ENCODE results near the gene HKDC1. TPM values are rescaled to one million over a fixed set of nuclear protein-coding genes. Genes with fewer than 3 reads are reported as not detected.

The HKDC1 gene
- polyA plus RNA-seq, 1 of the 3 experiments (the other 2 are of a cell fraction), result 0.10 TPM

DNA sequence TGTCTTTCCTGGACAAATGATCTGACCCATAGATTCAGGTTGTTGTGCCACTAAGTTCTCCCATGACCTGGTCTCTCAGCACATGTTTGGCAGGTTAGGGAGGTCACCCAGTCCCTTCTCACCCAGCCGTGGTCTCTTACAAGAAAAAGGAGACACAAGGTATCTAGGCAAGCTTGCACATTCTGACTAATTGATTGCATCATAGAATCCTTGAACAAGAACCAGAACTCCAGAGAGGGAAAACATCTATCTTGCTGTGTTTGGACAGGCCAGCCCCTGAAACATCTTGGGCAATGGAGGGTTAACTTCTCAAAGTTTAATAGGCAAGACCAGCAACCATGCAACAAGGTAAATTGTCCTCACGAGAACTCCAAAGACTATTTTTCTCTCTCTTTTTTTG lies 49.6 kb downstream of the HKDC1 start (continued):
- TF ChIP-seq, protein P1, sequence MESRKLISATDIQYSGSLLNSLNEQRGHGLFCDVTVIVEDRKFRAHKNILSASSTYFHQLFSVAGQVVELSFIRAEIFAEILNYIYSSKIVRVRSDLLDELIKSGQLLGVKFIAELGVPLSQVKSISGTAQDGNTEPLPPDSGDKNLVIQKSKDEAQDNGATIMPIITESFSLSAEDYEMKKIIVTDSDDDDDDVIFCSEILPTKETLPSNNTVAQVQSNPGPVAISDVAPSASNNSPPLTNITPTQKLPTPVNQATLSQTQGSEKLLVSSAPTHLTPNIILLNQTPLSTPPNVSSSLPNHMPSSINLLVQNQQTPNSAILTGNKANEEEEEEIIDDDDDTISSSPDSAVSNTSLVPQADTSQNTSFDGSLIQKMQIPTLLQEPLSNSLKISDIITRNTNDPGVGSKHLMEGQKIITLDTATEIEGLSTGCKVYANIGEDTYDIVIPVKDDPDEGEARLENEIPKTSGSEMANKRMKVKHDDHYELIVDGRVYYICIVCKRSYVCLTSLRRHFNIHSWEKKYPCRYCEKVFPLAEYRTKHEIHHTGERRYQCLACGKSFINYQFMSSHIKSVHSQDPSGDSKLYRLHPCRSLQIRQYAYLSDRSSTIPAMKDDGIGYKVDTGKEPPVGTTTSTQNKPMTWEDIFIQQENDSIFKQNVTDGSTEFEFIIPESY (IDR thresholded peaks at IDR 0.05; ENCODE audit: borderline replicate concordance, low read depth), result no peak
- TF ChIP-seq JUND (IDR thresholded peaks at IDR 0.05) (no peak), GABPA (IDR thresholded peaks at IDR 0.05; ENCODE audit: low read depth) (no peak), RAD21 (IDR thresholded peaks at IDR 0.05; ENCODE audit: low read length) (no peak), GATA2 (CRISPR knock-in tag; IDR thresholded peaks at IDR 0.05) (no peak), YY1 (IDR thresholded peaks at IDR 0.05; ENCODE audit: low read depth) (no peak), NFIC (IDR thresholded peaks at IDR 0.05; ENCODE audit: borderline replicate concordance) (no peak), TAF1 (IDR thresholded peaks at IDR 0.05; ENCODE audit: borderline replicate concordance, low read depth, low read length) (no peak), MXI1 (IDR thresholded peaks at IDR 0.05; ENCODE audit: low read depth, low read length) (no peak)
- TF ChIP-seq, protein P2, sequence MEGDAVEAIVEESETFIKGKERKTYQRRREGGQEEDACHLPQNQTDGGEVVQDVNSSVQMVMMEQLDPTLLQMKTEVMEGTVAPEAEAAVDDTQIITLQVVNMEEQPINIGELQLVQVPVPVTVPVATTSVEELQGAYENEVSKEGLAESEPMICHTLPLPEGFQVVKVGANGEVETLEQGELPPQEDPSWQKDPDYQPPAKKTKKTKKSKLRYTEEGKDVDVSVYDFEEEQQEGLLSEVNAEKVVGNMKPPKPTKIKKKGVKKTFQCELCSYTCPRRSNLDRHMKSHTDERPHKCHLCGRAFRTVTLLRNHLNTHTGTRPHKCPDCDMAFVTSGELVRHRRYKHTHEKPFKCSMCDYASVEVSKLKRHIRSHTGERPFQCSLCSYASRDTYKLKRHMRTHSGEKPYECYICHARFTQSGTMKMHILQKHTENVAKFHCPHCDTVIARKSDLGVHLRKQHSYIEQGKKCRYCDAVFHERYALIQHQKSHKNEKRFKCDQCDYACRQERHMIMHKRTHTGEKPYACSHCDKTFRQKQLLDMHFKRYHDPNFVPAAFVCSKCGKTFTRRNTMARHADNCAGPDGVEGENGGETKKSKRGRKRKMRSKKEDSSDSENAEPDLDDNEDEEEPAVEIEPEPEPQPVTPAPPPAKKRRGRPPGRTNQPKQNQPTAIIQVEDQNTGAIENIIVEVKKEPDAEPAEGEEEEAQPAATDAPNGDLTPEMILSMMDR (IDR thresholded peaks at IDR 0.05), result no peak

DNA sequence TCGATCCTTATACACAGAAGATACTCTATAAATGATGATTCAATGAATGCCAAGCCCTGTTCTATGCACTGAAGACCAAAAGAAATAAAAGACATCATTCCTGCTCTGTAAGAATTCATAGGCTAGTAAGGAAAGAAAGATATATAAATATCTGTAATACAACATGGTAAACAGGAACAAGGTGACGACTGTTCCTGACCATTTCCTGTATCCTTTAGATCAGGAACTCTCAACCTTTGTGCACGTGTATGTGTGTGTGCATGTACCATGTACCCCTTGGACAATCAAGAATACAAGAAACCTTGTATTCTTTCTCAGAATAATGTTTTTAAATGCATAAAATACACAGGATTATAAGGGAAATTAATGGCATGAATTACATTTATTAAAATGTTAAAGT lies 50.9 kb downstream of the HKDC1 start:
- H3K9me2 ChIP-seq, result no peaks in the 10 kb centered on the region
- H3K4me2 ChIP-seq, result no peak overlapping the region
- POLR2A ChIA-PET, result no interaction called here
- no peak overlapping the region for H3K4me3 ChIP-seq (ENCODE audit: low read depth in 2 of 2, low read length in 1 of 2)
- no peaks in the 10 kb centered on the region for H3K36me3 ChIP-seq (replicated peaks in 1 of 2; ENCODE audit: control insufficient read depth in 1 of 2, insufficient read depth in 2 of 2, low read length in 1 of 2)
- no peak overlapping the region for H3K9ac ChIP-seq
- peaks cover 3% of the 10 kb centered on the region for H3F3A ChIP-seq (replicated peaks; ENCODE audit: insufficient read depth)
- no peaks in the 10 kb centered on the region; the same call in 1 of the 2 replicates for H3K27me3 ChIP-seq (ENCODE audit: insufficient read depth)
- no peaks in the 10 kb centered on the region for H3K4me1 ChIP-seq (ENCODE audit: control insufficient read depth in 1 of 2, insufficient read depth in 2 of 2, low read depth in 1 of 2, low read length in 1 of 2)
- 61% methylated on average over 3 of the region's 3 CpGs for WGBS (ENCODE audit: low lambda C conversion rate)
- no peaks in the 10 kb centered on the region for H3K79me2 ChIP-seq (ENCODE audit: insufficient read depth)
- no peaks in the 10 kb centered on the region for H3K9me3 ChIP-seq
- H2AFZ ChIP-seq (ENCODE audit: low read depth), result no peak overlapping the region
- DNase-seq, result no peak
- TF ChIP-seq, protein P3, sequence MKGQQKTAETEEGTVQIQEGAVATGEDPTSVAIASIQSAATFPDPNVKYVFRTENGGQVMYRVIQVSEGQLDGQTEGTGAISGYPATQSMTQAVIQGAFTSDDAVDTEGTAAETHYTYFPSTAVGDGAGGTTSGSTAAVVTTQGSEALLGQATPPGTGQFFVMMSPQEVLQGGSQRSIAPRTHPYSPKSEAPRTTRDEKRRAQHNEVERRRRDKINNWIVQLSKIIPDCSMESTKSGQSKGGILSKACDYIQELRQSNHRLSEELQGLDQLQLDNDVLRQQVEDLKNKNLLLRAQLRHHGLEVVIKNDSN (IDR thresholded peaks at IDR 0.05; ENCODE audit: borderline replicate concordance, low read depth), result no peak
- no peak for TF ChIP-seq RFX5 (IDR thresholded peaks at IDR 0.05; ENCODE audit: low read length)
- no peak for TF ChIP-seq RXRA (IDR thresholded peaks at IDR 0.05; ENCODE audit: borderline replicate concordance, low read depth)
- TF ChIP-seq, protein P4, sequence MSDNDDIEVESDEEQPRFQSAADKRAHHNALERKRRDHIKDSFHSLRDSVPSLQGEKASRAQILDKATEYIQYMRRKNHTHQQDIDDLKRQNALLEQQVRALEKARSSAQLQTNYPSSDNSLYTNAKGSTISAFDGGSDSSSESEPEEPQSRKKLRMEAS (IDR thresholded peaks at IDR 0.05; ENCODE audit: low read depth), result no peak
- TF ChIP-seq FOXJ3 (CRISPR knock-in tag; IDR thresholded peaks at IDR 0.05), result no peak
- TF ChIP-seq CHD2 (IDR thresholded peaks at IDR 0.05; ENCODE audit: low read length, partially characterized antibody), result no peak
- no peak for TF ChIP-seq RCOR1 (IDR thresholded peaks at IDR 0.05; ENCODE audit: low read length)
- TF ChIP-seq TAF1 (IDR thresholded peaks at IDR 0.05; ENCODE audit: borderline replicate concordance, low read depth, low read length), result no peak
- TF ChIP-seq NRF1 (IDR thresholded peaks at IDR 0.05; ENCODE audit: low read depth, low read length), result no peak
- no peak for TF ChIP-seq SMC3 (IDR thresholded peaks at IDR 0.05; ENCODE audit: low read depth, low read length)
- TF ChIP-seq, protein P5, sequence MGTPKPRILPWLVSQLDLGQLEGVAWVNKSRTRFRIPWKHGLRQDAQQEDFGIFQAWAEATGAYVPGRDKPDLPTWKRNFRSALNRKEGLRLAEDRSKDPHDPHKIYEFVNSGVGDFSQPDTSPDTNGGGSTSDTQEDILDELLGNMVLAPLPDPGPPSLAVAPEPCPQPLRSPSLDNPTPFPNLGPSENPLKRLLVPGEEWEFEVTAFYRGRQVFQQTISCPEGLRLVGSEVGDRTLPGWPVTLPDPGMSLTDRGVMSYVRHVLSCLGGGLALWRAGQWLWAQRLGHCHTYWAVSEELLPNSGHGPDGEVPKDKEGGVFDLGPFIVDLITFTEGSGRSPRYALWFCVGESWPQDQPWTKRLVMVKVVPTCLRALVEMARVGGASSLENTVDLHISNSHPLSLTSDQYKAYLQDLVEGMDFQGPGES (IDR thresholded peaks at IDR 0.05; ENCODE audit: low read depth, low read length), result no peak
- no peaks in the 10 kb centered on the region for H4K20me1 ChIP-seq (ENCODE audit: insufficient read depth)
- H3K27ac ChIP-seq (ENCODE audit: low read depth in 2 of 2, low read length in 1 of 2), result no peak overlapping the region
- CTCF ChIA-PET, result no interaction called here

Measured in SK-N-SH (cell line).